ENCODE results near the gene PUS3. TPM values are rescaled to one million over a fixed set of nuclear protein-coding genes. Genes with fewer than 3 reads are reported as not detected.

PUS3 gene
- total RNA-seq, 1 experiment from 2014 or later, result 11.9 TPM

DNA sequence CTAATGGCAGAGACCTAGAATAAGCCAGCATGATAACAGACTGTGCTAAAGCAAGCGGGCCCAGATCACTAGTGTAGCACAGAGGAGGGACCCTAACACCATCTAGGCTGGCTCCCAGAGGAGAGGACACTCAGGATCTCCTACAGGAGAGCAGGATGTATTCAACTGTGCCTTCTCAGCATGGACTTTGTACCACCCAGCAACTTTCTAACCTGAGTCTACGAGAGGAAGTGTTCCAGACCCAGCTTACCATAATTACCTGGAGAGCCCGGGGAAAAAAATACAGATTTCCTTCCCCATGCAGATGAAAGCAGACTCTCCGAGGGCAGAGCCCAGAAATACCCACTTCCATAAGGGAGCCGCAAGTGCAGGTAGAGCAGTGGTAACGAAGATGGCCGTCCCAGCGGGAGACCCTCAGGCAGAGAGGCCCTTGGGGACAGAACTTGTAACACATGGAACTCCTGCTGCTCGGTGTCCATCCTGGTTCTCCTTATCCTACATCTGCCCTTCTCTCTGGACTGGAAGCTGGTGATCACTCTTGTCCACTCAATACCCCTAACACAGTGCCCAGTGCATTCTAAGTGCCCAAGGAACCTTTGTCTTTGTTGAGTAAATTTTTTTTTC lies 21.5 kb upstream of the PUS3 start:
- no peak for ATAC-seq
- Histone ChIP-seq H3K4me1 (ENCODE audit: control insufficient read depth in 1 of 2, insufficient read depth in 2 of 2, low read length in 2 of 2) (no peaks in the 10 kb centered on the region), H3K4me3 (replicated peaks in 1 of 2; ENCODE audit: low read depth in 1 of 2, low read length in 2 of 2) (no peak overlapping the region), H3K9me2 (ENCODE audit: insufficient read depth) (no peaks in the 10 kb centered on the region), H4K20me1 (ENCODE audit: insufficient read depth) (no peaks in the 10 kb centered on the region), H3K79me2 (ENCODE audit: insufficient read depth, low read length) (no peaks in the 10 kb centered on the region), H3K27me3 (ENCODE audit: insufficient read depth, low read length) (no peaks in the 10 kb centered on the region), H3K9ac (ENCODE audit: low read length) (no peak overlapping the region), H3K9me3 (ENCODE audit: control insufficient read depth in 1 of 2, insufficient read depth in 1 of 2, low read depth in 1 of 2, low read length in 2 of 2) (no peaks in the 10 kb centered on the region), H3K27ac (ENCODE audit: low read depth, low read length) (no peak overlapping the region), H3K4me2 (ENCODE audit: low read length) (no peak overlapping the region), H3K36me3 (ENCODE audit: control insufficient read depth in 1 of 2, insufficient read depth in 2 of 2, low read length in 2 of 2) (no peaks in the 10 kb centered on the region), H2AFZ (ENCODE audit: low read depth, low read length, poor library complexity, severe bottlenecking) (no peak overlapping the region)
- no peak for TF ChIP-seq CBX3 (IDR thresholded peaks at IDR 0.05; ENCODE audit: low read depth)
- TF ChIP-seq POLR2A (IDR thresholded peaks at IDR 0.05; ENCODE audit: borderline replicate concordance, extremely low read depth, insufficient read depth, insufficient read length), result no peak
- TF ChIP-seq SIN3A (IDR thresholded peaks at IDR 0.05; ENCODE audit: low read depth), result no peak
- TF ChIP-seq TCF7L2 (IDR thresholded peaks at IDR 0.05; ENCODE audit: borderline replicate concordance, extremely low read depth, insufficient read depth, insufficient read length), result no peak
- TF ChIP-seq, protein P1, sequence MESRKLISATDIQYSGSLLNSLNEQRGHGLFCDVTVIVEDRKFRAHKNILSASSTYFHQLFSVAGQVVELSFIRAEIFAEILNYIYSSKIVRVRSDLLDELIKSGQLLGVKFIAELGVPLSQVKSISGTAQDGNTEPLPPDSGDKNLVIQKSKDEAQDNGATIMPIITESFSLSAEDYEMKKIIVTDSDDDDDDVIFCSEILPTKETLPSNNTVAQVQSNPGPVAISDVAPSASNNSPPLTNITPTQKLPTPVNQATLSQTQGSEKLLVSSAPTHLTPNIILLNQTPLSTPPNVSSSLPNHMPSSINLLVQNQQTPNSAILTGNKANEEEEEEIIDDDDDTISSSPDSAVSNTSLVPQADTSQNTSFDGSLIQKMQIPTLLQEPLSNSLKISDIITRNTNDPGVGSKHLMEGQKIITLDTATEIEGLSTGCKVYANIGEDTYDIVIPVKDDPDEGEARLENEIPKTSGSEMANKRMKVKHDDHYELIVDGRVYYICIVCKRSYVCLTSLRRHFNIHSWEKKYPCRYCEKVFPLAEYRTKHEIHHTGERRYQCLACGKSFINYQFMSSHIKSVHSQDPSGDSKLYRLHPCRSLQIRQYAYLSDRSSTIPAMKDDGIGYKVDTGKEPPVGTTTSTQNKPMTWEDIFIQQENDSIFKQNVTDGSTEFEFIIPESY (IDR thresholded peaks at IDR 0.05; ENCODE audit: extremely low read depth, insufficient replicate concordance, low read length), result no peak
- no peak for TF ChIP-seq YY1 (IDR thresholded peaks at IDR 0.05; ENCODE audit: extremely low read depth, insufficient replicate concordance, low read depth, low read length)
- no peak for TF ChIP-seq RAD21 (IDR thresholded peaks at IDR 0.05; ENCODE audit: low read depth)
- TF ChIP-seq, protein P2, sequence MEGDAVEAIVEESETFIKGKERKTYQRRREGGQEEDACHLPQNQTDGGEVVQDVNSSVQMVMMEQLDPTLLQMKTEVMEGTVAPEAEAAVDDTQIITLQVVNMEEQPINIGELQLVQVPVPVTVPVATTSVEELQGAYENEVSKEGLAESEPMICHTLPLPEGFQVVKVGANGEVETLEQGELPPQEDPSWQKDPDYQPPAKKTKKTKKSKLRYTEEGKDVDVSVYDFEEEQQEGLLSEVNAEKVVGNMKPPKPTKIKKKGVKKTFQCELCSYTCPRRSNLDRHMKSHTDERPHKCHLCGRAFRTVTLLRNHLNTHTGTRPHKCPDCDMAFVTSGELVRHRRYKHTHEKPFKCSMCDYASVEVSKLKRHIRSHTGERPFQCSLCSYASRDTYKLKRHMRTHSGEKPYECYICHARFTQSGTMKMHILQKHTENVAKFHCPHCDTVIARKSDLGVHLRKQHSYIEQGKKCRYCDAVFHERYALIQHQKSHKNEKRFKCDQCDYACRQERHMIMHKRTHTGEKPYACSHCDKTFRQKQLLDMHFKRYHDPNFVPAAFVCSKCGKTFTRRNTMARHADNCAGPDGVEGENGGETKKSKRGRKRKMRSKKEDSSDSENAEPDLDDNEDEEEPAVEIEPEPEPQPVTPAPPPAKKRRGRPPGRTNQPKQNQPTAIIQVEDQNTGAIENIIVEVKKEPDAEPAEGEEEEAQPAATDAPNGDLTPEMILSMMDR (IDR thresholded peaks at IDR 0.05 in 2 of 3, conservative IDR thresholded peaks at IDR 0.05 in 1 of 3; ENCODE audit: borderline replicate concordance in 1 of 3, insufficient read depth in 1 of 3, low read depth in 2 of 3, low read length in 2 of 3), result no peak
- TF ChIP-seq, protein P3, sequence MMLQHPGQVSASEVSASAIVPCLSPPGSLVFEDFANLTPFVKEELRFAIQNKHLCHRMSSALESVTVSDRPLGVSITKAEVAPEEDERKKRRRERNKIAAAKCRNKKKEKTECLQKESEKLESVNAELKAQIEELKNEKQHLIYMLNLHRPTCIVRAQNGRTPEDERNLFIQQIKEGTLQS (IDR thresholded peaks at IDR 0.05), result no peak
- DNase-seq (ENCODE audit: low read depth, low spot score), result no peak
- ChIA-PET CTCF (interaction anchor here (1.2 to 1.4 kb wide), 2 partner anchors 269 to 556 kb away, joined by 3 to 7 read pairs; no protein-coding TSS in a partner anchor), POLR2A (no interaction called here), RAD21 (ENCODE audit: low non-redundant PET in 1 of 2, low total read pairs in 2 of 2, uncharacterized antibody in 2 of 2, unreplicated experiment in 2 of 2) (no interaction called here)
- no TSS peak for BruUV-seq (replicated peaks)
- intact Hi-C loops (cut with micrococcal nuclease), result loop anchor here (5.0 kb wide), 1 partner anchor 198 kb away; no protein-coding TSS in a partner anchor

Measured in HCT116 (cell line).